A549 (cell line): ENCODE data around the gene PCK1. TPM values are rescaled to one million over a fixed set of nuclear protein-coding genes. Genes with fewer than 3 reads are reported as not detected.

Source experiments
- ATAC-seq, 2 experiments: fragments of 200-7000 bp in 1 of 2; fragments of >200 bp in 1 of 2; cut with Nextera tagmentation in 1 of 2; cut with Tn5 transposase in 1 of 2; 3 replicates each; pipeline versions ENCODE4 v1.8.0 to v1.9.1; 2018 to 2020; ENCODE audit warnings: mild to moderate bottlenecking in 1 of 2, moderate library complexity in 1 of 2
- CTCF ChIA-PET: fragments of 300-600 bp; sonication (Branson Sonifier 250); formaldehyde crosslinking; extraction: SDS; loops from one replicate; lab custom pipeline; 2021; ENCODE audit warnings: antibody characterized with exemption, inconsistent platforms; lab: Yijun Ruan, JAX
- POLR2A ChIA-PET: fragments of 350-600 bp; formaldehyde crosslinking; extraction: SDS; loops from one replicate; lab custom pipeline; 2021; ENCODE audit warnings: antibody characterized with exemption, inconsistent platforms; lab: Yijun Ruan, JAX
- DNase-seq, 2 experiments: peaks; one replicate each; pipeline versions ENCODE4 v3.0.0 to v3.0.0-alpha.2; 2011 to 2016; ENCODE audit warnings: low read depth in 1 of 2, low spot score in 1 of 2
- FAIRE-seq: peaks from 2 replicates; lab custom pipeline; 2011; peaks lifted over from hg19 to GRCh38; lab: Jason Lieb, UNC
- H3K27ac ChIP-seq, 2 experiments: fragments of >200 bp; sonication (Bioruptor Twin); formaldehyde crosslinking; 3 replicates each; pipeline ENCODE4 v1.5.1; 2016 to 2017
- H3K4me1 ChIP-seq: fragments of >200 bp; sonication (Bioruptor Twin); formaldehyde crosslinking; 3 replicates; pipeline ENCODE4 v1.6.1; 2016
- H3K4me2 ChIP-seq: fragments of >200 bp; sonication (Bioruptor Twin); formaldehyde crosslinking; 3 replicates; pipeline ENCODE4 v1.6.1; 2016
- H3K4me3 ChIP-seq: fragments of >200 bp; sonication (Bioruptor Twin); formaldehyde crosslinking; 3 replicates; pipeline ENCODE4 v1.5.1; 2016
- H3K9me3 ChIP-seq: fragments of >200 bp; sonication (Bioruptor Twin); formaldehyde crosslinking; 3 replicates; pipeline ENCODE4 v1.6.1; 2016
- CBX8 ChIP-seq: fragments of 200-600 bp; sonication (generic); IDR thresholded peaks from 2 replicates; pipeline ENCODE4 v1.6.1; 2016
- EHF ChIP-seq: fragments of 250-450 bp; sonication (Bioruptor Pico); IDR thresholded peaks from 2 replicates; pipeline ENCODE4 v1.5.0; 2020; ENCODE audit warnings: mild to moderate bottlenecking
- FOSB ChIP-seq: fragments of 250-450 bp; sonication (Bioruptor Pico); IDR thresholded peaks from 2 replicates; pipeline ENCODE4 v1.5.0; 2020; ENCODE audit warnings: mild to moderate bottlenecking, moderate library complexity
- HDAC2 ChIP-seq: fragments of 200-600 bp; sonication (generic); IDR thresholded peaks from 2 replicates; pipeline ENCODE4 v1.6.1; 2016
- MAFK ChIP-seq: fragments of 450-650 bp; IDR thresholded peaks from 2 replicates; pipeline ENCODE4 v1.6.1; 2014; ENCODE audit not compliant: partially characterized antibody
- MAZ ChIP-seq: fragments of 150-350 bp; IDR thresholded peaks from 2 replicates; pipeline ENCODE4 v1.6.1; 2014; ENCODE audit warnings: antibody characterized with exemption, low read depth, low read length, borderline replicate concordance
- NFE2L2 ChIP-seq: fragments of 150-350 bp; conservative IDR thresholded peaks from 2 replicates; pipeline ENCODE4 v1.6.1; 2014; ENCODE audit warnings: low read length
- NPAS2 ChIP-seq: fragments of 250-450 bp; sonication (Bioruptor Pico); IDR thresholded peaks from 2 replicates; pipeline ENCODE4 v1.8.0; 2022; ENCODE audit warnings: mild to moderate bottlenecking, moderate library complexity, borderline replicate concordance
- NR3C1 ChIP-seq: fragments of >200 bp; sonication (Bioruptor Twin); formaldehyde crosslinking; IDR thresholded peaks from 3 replicates; pipeline ENCODE4 v1.6.1; 2017
- PHF8 ChIP-seq: fragments of 200-600 bp; sonication (generic); IDR thresholded peaks from 2 replicates; pipeline ENCODE4 v1.6.1; 2016; ENCODE audit warnings: low read depth, mild to moderate bottlenecking, antibody characterized with exemption, moderate library complexity, borderline replicate concordance
- POLR2A ChIP-seq: IDR thresholded peaks from 2 replicates; pipeline ENCODE4 v1.6.1; 2012; ENCODE audit warnings: mild to moderate bottlenecking, low read length
- POLR2AphosphoS2 ChIP-seq: conservative IDR thresholded peaks from 2 replicates; pipeline ENCODE4 v1.6.1; 2012; ENCODE audit warnings: low read length, improper control_type of control experiment, inconsistent platforms
- SMC3 ChIP-seq: fragments of >200 bp; sonication (Bioruptor Twin); formaldehyde crosslinking; IDR thresholded peaks from 3 replicates; pipeline ENCODE4 v1.6.1; 2018; ENCODE audit warnings: inconsistent platforms
- SREBF2 ChIP-seq: fragments of 450-650 bp; IDR thresholded peaks from 2 replicates; pipeline ENCODE4 v1.6.1; 2014; ENCODE audit warnings: mild to moderate bottlenecking, moderate library complexity
- ZC3H11A ChIP-seq: fragments of 450-650 bp; IDR thresholded peaks from 2 replicates; pipeline ENCODE4 v1.6.1; 2014; ENCODE audit warnings: antibody characterized with exemption, mild to moderate bottlenecking
- ZFP36 ChIP-seq: fragments of 450-650 bp; IDR thresholded peaks from 2 replicates; pipeline ENCODE4 v1.6.1; 2014; ENCODE audit warnings: borderline replicate concordance; ENCODE audit not compliant: partially characterized antibody
- ZSCAN20 ChIP-seq: fragments of 250-450 bp; sonication (Bioruptor Pico); IDR thresholded peaks from 2 replicates; pipeline ENCODE4 v1.8.0; 2022; ENCODE audit warnings: mild to moderate bottlenecking, moderate library complexity
- WGBS: methylation state at CpG from one replicate; pipeline ENCODE4 v1.1.6; 2017; ENCODE audit errors: missing lambda C conversion rate; 5-methylcytosine and 5-hydroxymethylcytosine counted together
- polyA plus RNA-seq, 4 experiments: library from polyadenylated mRNA; depleted of rRNA in 3 of 4; stranded (reverse); fragments of >200 nt; fragmentation: RNase III in 1 of 4; extraction: RNeasy Plus Mini Kit Qiagen cat#74134 plus additional on column Dnase treatment in 1 of 4; gene quantifications; 2 replicates in 3 of 4; 3 replicates in 1 of 4; pipeline ENCODE4 v1.2.3, GENCODE V29; 2011 to 2017
- TF ChIP-seq, protein P1 (sequence below): fragments of 250-450 bp; sonication (Bioruptor Pico); IDR thresholded peaks from 2 replicates; pipeline ENCODE4 v1.5.0; 2020; ENCODE audit warnings: low read depth, mild to moderate bottlenecking, moderate library complexity
- TF ChIP-seq, protein P2 (sequence below): fragments of >200 bp; sonication (Bioruptor Twin); formaldehyde crosslinking; IDR thresholded peaks from 3 replicates; pipeline ENCODE4 v1.6.1; 2016
- TF ChIP-seq, protein P3 (sequence below): fragments of 200-600 bp; sonication (generic); IDR thresholded peaks from 2 replicates; pipeline ENCODE4 v1.6.1; 2016; ENCODE audit warnings: antibody characterized with exemption, mild to moderate bottlenecking, moderate library complexity
- TF ChIP-seq, protein P4 (sequence below): fragments of >200 bp; sonication (Bioruptor Twin); formaldehyde crosslinking; IDR thresholded peaks from 2 replicates; pipeline ENCODE4 v1.6.1; 2016
- TF ChIP-seq, protein P5 (sequence below): fragments of 450-650 bp; IDR thresholded peaks from 2 replicates; pipeline ENCODE4 v1.6.1; 2014; ENCODE audit warnings: antibody characterized with exemption

Gene PCK1
- polyA plus RNA-seq, 2 of the 4 experiments (the other 2 are of a cell fraction) = 0.04 to 0.12 TPM

DNA sequence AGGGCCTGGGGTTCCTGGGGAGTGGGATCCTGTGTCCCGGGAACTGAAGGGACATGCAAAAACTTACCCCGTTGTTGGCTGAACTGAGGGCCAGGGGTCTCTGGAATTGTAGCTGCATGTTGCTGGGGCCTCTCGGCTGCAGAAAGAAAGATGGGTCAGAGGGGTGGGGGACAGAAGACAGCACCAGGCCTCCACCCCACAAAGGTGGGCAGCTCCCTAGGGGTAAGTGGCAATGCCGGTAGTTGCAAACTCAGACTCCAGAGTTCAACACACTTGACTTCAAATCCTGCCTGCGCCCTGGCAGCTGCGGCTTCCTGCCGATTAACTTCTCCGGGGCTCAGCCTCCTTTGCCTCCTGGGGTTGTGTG is 54.5 kb downstream of the PCK1 start:
- CTCF ChIA-PET = interaction anchor here (1.4 to 7.2 kb wide), 4 partner anchors 19 to 594 kb away, joined by 4 to 37 read pairs (median 10); no protein-coding TSS in a partner anchor
- Histone ChIP-seq H3K4me1 (peaks cover 12% of the 10 kb centered on the region), H3K27ac (no peak overlapping the region), H3K9me3 (no peaks in the 10 kb centered on the region)
- POLR2A ChIA-PET = no interaction called here
- TF ChIP-seq, protein P1, sequence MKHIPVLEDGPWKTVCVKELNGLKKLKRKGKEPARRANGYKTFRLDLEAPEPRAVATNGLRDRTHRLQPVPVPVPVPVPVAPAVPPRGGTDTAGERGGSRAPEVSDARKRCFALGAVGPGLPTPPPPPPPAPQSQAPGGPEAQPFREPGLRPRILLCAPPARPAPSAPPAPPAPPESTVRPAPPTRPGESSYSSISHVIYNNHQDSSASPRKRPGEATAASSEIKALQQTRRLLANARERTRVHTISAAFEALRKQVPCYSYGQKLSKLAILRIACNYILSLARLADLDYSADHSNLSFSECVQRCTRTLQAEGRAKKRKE (CRISPR knock-in tag) = no peak
- TF ChIP-seq HDAC2 = no peak
- TF ChIP-seq NR3C1 = no peak
- no peak for TF ChIP-seq NPAS2
- TF ChIP-seq, protein P2, sequence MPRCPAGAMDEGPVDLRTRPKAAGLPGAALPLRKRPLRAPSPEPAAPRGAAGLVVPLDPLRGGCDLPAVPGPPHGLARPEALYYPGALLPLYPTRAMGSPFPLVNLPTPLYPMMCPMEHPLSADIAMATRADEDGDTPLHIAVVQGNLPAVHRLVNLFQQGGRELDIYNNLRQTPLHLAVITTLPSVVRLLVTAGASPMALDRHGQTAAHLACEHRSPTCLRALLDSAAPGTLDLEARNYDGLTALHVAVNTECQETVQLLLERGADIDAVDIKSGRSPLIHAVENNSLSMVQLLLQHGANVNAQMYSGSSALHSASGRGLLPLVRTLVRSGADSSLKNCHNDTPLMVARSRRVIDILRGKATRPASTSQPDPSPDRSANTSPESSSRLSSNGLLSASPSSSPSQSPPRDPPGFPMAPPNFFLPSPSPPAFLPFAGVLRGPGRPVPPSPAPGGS = no peak
- no peak for TF ChIP-seq ZSCAN20 (CRISPR knock-in tag)
- TF ChIP-seq, protein P3, sequence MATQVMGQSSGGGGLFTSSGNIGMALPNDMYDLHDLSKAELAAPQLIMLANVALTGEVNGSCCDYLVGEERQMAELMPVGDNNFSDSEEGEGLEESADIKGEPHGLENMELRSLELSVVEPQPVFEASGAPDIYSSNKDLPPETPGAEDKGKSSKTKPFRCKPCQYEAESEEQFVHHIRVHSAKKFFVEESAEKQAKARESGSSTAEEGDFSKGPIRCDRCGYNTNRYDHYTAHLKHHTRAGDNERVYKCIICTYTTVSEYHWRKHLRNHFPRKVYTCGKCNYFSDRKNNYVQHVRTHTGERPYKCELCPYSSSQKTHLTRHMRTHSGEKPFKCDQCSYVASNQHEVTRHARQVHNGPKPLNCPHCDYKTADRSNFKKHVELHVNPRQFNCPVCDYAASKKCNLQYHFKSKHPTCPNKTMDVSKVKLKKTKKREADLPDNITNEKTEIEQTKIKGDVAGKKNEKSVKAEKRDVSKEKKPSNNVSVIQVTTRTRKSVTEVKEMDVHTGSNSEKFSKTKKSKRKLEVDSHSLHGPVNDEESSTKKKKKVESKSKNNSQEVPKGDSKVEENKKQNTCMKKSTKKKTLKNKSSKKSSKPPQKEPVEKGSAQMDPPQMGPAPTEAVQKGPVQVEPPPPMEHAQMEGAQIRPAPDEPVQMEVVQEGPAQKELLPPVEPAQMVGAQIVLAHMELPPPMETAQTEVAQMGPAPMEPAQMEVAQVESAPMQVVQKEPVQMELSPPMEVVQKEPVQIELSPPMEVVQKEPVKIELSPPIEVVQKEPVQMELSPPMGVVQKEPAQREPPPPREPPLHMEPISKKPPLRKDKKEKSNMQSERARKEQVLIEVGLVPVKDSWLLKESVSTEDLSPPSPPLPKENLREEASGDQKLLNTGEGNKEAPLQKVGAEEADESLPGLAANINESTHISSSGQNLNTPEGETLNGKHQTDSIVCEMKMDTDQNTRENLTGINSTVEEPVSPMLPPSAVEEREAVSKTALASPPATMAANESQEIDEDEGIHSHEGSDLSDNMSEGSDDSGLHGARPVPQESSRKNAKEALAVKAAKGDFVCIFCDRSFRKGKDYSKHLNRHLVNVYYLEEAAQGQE = no peak
- TF ChIP-seq SREBF2 = no peak
- no peak for TF ChIP-seq POLR2A
- TF ChIP-seq FOSB (CRISPR knock-in tag) = no peak
- TF ChIP-seq, protein P4, sequence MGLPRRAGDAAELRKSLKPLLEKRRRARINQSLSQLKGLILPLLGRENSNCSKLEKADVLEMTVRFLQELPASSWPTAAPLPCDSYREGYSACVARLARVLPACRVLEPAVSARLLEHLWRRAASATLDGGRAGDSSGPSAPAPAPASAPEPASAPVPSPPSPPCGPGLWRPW = no peak
- TF ChIP-seq POLR2AphosphoS2 = no peak
- TF ChIP-seq ZFP36 = no peak
- no peak for TF ChIP-seq PHF8
- no peak for TF ChIP-seq ZC3H11A
- TF ChIP-seq, protein P5, sequence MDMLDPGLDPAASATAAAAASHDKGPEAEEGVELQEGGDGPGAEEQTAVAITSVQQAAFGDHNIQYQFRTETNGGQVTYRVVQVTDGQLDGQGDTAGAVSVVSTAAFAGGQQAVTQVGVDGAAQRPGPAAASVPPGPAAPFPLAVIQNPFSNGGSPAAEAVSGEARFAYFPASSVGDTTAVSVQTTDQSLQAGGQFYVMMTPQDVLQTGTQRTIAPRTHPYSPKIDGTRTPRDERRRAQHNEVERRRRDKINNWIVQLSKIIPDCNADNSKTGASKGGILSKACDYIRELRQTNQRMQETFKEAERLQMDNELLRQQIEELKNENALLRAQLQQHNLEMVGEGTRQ = no peak
- TF ChIP-seq, all 56 proteins: peak for 0
- ATAC-seq (no peak), DNase-seq (no peak), FAIRE-seq (no peak)
- Histone ChIP-seq H3K4me2 (no peak overlapping the region), H3K4me3 (no peak overlapping the region)
- 71% methylated on average over 6 of the region's 8 CpGs for WGBS

DNA sequence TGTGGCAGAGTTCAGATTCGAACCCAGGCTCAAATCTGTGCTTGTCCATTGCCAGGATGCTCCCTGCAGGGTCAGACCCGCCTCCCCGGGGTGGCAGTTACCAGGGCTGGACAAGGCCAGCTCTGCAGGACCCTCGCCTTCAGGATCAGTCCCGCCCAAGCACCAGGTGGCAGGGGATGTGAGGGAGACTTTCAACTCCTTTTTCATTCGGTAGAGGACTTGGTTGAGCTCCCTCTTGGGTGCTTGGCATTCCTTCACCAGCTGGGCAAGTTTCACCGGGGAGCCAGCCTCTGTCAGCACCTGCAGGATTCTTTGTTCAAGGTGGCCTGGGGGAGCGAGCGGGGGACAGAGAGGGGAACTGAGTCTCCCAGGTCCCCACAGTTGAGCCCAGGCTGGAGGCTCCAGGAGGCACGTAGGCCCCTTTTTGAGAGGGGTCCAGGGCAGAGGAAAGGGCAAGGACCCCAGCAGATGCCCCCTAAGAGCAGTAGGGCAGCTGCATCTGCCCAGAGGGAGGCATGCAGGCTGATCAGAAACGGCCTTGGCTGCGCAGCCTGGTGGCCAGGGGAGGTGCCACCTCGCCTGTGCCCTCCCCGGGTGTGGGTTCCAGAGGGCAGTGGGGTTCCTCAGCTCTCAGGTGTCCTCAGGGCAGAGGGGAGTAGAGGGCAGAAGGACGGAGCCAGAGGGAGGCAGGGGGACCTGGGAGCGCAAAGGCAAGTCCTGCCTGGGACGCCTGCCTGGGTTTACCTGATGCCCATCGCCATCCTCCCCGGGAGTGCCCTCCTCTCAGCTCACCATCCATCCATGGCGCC is 55.4 kb downstream of the PCK1 start:
- TF ChIP-seq CBX8 = no peak
- TF ChIP-seq EHF (CRISPR knock-in tag) = no peak
- no peak for TF ChIP-seq NFE2L2
- TF ChIP-seq MAFK = no peak
- no peak for TF ChIP-seq SMC3
- TF ChIP-seq, protein P4 = no peak
- no peak for TF ChIP-seq MAZ
- TF ChIP-seq, protein P2 = no peak
- 66% methylated on average over 11 of the region's 20 CpGs for WGBS
- Histone ChIP-seq H3K9me3 (no peaks in the 10 kb centered on the region), H3K4me3 (no peak overlapping the region), H3K4me1 (peaks cover 12% of the 10 kb centered on the region), H3K4me2 (no peak overlapping the region), H3K27ac (no peak overlapping the region)
- ChIA-PET CTCF (interaction anchor here (0.9 to 7.2 kb wide), 6 partner anchors 17 to 593 kb away, joined by 3 to 37 read pairs (median 4); partner anchors contain the start of gene PCK1), POLR2A (interaction anchor here (0.5 kb wide), 1 partner anchor 10 kb away, joined by 3 read pairs; no protein-coding TSS in a partner anchor)
- FAIRE-seq = no peak
- DNase-seq = no peak
- ATAC-seq = no peak
